NCI-H2081 treated with DMSO at 0.1 percent for 48 hours (cell line): ENCODE data around the gene FSD1L.

Source experiments
- DNase-seq: peaks from one replicate; lab custom pipeline; 2025; lab: John Stamatoyannopoulos, UW

Gene FSD1L

GRCh38 chr9:105447814-105448812, at the start of gene FSD1L:
Gene FSD1L, plus strand, starts transcription at chr9:105448034. Its CDS starts 187 bp downstream, at chr9:105448221.
- DNase-seq: peak; percentile 52

GRCh38 chr9:105399117-105399516, 48.7 kb upstream of the FSD1L start:
- no peak for DNase-seq

- DNase-seq: no peak
Observed at GRCh38 chr9:105401651-105402050, 46.2 kb upstream of the FSD1L start.

- DNase-seq: no peak
Observed at GRCh38 chr9:105403552-105404248, 44.1 kb upstream of the FSD1L start.

- no peak for DNase-seq
Observed at GRCh38 chr9:105405514-105406131, 42.2 kb upstream of the FSD1L start.

- no peak for DNase-seq
Observed at GRCh38 chr9:105406369-105406768, 41.5 kb upstream of the FSD1L start.

- no peak for DNase-seq
Observed at GRCh38 chr9:105413525-105413924, 34.3 kb upstream of the FSD1L start.

GRCh38 chr9:105414947-105415661, 32.7 kb upstream of the FSD1L start:
- DNase-seq: no peak

GRCh38 chr9:105415662-105415980, 32.2 kb upstream of the FSD1L start:
- no peak for DNase-seq

- no peak for DNase-seq
Observed at GRCh38 chr9:105416840-105417239, 31.0 kb upstream of the FSD1L start.

- no peak for DNase-seq
Observed at GRCh38 chr9:105418588-105419500, 29.0 kb upstream of the FSD1L start.

- DNase-seq: no peak
Observed at GRCh38 chr9:105419816-105420597, 27.8 kb upstream of the FSD1L start.

- no peak for DNase-seq
Observed at GRCh38 chr9:105421154-105421553, 26.7 kb upstream of the FSD1L start.

- DNase-seq: no peak
Observed at GRCh38 chr9:105421864-105422263, 26.0 kb upstream of the FSD1L start.

GRCh38 chr9:105425816-105426433, 21.9 kb upstream of the FSD1L start:
- no peak for DNase-seq

- no peak for DNase-seq
Observed at GRCh38 chr9:105426657-105427056, 21.2 kb upstream of the FSD1L start.

- no peak for DNase-seq
Observed at GRCh38 chr9:105431424-105432246, 16.2 kb upstream of the FSD1L start.

- no peak for DNase-seq
Observed at GRCh38 chr9:105432247-105432842, 15.5 kb upstream of the FSD1L start.
